Effector CD4-positive, alpha-beta T cell (primary cell): Measurements from ENCODE around the gene IFNG-AS1.

Experiments used
- DNase-seq: peaks from one replicate; pipeline ENCODE4 v3.0.0-alpha.2; 2020

The IFNG-AS1 gene

DNA sequence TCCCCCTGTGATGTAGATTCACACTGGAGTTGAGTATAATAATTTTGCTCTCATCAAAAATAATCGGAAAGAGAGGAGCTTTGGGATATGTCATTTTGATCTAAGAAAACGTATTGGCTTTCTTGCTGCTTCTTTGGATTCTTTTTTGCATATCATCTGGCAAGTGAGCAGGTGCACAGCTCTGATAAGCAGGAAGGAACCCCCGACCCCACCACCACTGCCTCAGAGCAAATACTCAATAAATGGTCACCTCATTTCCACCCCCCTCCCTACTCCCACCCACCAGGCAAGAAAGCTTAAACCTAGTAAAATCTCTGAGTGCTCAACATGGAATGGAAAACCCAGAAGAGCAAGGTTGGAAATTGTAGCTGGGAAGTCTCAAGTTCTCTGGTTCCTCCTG lies 49.4 kb downstream of the IFNG-AS1 start:
- no peak for DNase-seq

DNA sequence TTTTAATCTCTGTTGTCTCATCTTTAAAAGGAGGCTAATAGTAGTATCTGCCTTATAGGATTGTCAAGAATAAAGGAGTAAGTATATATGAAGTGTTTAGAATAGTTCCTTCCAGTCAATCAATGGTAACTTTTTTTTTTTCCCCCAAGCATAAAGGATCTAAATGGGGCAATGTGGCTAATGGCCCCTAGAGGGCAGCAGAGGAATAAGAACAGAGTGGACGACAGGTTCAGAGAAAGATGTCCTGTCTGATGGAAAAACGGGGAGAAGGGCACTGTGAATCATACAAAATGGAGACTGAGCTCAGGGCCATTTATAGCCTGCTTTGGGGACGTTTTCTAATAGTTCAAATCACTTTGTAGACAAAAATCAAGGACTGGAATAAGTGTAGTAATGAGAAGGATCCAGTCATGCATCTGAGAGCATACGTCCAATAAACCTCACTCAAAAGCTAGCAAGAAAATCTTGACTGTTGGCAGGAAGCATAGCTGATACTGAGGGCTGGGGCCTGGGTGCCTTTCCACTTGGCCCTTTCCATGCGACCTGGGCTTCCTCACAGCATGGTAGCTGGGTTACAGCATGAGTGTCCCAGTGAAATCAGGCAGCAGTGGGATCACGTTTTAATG lies 51.3 kb downstream of the IFNG-AS1 start:
- peak; percentile 38 for DNase-seq

DNA sequence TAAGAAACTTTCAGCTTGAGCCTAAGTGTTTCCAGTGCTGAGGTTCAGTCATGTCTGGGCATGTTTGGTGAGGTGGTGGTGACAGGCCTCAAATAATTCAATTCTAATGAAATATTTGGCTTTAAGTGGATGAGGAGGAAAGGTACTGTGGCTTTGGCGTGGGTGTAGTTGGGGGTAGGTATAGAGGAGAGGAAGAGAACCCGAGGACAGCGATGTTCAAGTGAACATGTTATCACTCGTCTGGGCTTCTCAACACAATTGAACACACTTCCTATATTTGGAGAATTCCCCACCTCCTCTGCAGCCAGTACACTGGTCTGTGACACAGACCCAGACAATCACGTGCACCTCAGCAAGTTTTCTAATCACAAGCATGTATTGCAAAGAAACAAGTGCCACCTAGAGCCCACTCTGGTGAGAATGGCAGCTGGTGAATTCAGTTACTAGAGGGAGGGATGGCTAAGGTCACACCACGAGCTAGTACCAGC lies 53.0 kb downstream of the IFNG-AS1 start:
- DNase-seq, result no peak

DNA sequence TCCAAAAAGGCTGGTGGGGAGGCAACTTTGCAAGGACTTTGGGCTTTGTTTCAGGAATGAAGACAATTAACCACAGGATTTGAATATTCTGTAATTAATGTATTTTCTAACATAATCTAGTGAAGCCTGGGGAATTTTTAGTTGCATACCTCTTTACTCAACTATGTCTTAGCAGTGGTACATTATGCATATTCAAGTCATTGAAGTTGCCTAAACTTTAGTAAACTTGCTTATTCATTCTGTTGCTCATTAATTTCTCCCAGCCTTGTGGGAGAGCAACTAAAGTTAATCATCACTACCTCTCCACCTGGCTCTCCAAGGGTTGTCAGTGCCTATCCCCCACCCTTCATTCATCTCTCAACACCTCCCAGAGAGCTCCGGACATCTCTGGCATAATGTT lies 54.2 kb downstream of the IFNG-AS1 start:
- DNase-seq, result no peak

DNA sequence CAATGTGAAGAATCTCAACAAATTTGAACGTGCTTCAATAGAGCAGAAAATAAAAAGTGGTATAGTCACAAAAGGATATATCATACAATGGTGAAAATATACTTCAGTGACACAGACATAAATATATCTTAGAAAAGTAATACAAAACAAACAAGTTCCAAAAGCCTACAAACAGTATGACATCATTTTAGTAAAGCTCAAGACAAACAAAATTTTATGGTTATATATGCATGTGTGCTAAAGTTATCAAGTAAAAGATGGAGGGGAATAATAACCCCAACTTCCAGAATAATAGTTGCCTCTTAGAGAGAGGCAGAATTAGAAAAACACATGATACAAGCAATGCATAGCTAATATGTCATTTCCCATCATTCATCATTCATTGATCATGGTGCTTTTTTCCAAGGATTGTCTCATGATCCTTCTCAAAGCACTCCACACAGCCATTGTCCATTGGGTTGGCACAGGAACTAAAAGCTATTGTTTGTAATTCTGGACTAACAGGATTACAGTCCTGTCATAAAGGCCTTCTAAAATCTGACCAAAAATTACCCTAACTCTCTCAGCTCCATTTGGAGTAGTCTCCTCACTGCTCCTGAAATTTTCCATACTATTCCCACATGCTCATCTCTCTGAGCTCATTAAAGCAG lies 59.5 kb downstream of the IFNG-AS1 start:
- DNase-seq, result no peak

DNA sequence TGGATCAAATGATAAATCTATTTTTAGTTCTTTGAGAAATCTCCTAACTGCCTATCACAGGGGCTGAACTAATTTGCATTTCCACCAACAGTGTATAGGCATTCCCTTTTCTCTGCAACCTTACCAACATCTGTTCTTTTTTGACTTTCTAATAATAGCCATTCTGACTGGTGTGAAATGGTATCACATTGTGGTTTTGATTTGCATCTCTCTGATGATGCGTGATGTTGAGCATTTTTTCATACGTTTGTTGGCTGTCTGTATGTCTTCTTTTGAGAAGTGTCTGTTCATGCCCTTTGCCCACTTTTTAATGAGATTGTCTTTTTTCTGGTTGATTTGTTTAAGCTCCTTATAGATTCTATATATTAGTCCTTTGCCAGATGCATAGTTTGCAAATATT lies 67.1 kb downstream of the IFNG-AS1 start:
- DNase-seq, result no peak

DNA sequence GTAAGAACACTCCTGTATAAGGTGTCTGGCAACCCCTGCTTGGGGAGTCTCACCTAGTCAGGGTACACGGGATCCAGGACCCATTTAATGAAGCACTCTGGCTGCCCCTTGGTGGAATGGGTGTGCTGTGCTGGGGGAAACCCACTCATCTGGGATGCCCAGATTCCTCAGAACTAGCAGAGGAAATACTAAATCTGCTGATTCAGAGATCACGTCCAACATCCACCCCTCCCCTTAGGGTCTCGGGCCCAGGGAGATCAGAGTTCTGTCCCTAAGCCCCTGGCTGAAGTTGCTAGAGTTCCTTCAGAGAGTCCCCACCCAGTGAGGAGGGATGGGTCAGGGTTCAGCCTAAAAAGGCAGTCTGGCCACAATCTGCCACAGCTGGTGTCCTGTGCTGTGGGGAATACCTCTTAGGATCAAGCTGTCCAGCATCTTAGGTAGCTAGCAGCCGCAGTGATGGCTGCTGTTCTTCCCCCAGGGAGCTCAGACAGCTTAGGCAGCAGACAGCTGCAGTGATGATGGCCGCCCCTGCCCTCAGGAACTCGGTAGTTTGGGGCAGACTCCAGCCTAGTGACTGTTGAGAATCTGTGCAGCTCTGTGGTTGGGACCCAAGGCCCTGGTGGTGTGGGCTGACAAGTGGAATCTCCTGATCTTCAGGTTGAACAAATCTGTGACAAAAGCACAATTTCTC lies 74.8 kb downstream of the IFNG-AS1 start:
- DNase-seq, result no peak

DNA sequence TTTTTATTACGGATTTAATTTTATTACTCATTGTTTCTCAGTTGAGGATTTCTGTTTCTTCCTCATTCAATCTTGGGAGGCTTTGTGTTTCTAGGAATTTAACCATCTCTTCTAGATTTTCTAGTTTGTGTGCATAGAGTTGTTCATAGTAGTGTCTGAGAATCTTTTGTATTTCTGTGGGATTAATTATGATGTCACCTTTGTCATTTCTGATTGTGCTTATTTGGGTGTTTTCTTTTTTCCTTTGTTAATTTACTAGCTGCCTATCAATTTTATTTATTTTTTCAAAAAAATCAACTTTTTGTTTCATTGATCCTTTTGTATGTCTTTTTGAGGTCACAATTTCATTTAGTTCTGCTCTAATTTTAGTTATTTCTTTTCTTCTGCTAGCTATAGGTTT lies 75.9 kb downstream of the IFNG-AS1 start:
- no peak for DNase-seq

DNA sequence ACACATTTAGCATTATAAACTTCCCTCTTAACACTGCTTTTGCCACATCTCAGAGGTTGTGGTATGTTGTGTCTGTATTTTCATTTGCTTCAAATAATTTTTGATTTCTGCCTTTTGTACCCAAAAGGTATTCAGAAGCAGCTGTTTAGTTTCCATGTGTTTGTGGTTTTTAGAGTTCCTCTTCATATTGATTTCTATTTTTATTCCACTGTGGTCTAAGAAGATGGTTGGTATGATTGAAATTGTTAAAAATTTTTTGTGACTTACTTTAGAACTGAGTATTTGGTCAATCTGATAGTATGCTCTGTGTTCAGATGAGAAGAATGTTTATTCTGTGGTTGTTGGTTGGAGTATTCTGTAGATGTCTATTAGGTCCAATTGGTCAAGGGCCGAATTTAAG lies 76.4 kb downstream of the IFNG-AS1 start:
- no peak for DNase-seq

DNA sequence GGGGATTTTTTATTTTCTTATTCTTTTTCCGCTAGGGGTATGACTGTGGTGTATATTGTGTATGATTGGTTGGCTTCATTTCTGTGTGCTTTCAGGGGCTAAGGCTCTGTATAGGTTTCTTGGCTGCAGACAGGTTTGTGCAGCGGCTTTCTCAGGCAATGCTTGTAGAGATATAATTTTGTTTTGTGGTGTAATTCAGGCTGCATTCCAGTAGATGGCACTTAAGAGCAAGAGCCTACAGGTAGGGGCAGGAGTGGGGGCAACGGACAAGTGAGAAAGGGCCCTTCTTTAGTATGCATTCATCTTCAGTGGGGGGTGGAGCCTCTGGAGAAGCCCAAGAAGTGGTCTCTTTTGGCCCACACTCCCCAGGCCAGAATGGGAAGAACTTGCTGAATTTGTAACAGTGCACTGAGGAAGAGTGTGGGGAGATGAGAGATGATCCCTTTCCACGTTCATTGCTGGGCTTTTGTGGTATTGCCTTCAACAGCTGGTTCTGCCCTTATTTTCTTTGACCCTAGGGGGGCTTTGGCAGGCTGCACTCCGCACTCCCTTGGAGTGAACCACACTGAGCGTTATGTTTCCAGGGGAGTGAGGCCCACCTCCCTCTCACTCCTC lies 78.6 kb downstream of the IFNG-AS1 start:
- no peak for DNase-seq

DNA sequence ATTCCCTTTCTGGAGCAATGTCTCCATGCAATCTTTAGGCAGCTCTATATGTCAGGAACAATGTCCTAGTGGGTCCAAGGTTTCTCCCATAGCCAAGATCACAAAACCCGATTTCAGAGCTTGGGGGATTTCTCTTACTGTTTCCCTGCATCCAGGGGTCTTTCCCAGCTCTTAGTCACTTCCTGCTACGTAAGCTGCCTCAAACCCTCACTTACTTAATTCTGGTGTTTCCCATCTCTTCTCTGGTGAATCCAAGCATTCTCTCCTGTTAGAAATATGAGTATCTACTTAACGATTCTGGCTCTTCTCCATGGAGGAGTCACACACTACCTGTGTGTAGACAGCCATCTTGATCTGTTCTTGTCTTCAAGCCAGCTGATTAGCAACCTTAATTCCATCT lies 80.0 kb downstream of the IFNG-AS1 start:
- DNase-seq, result no peak
